Measurements from ENCODE around the gene RASGRP4.
"Not testable (repeated sequence)": the region's sequence is repeated elsewhere in the genome, so short reads cannot be mapped to it uniquely, and the experiment has no call there.

RASGRP4 gene

GRCh38 chr19:38413416-38413815 lies 12.6 kb downstream of the RASGRP4 start:
- DNase-seq (ENCODE audit: low read depth, low spot score): no peak

GRCh38 chr19:38412961-38413360 lies 13.1 kb downstream of the RASGRP4 start:
- DNase-seq (ENCODE audit: low read depth, low spot score): no peak

- no peak for DNase-seq (ENCODE audit: low read depth, low spot score)
These were observed 13.5 kb downstream of the RASGRP4 start for GRCh38 chr19:38412491-38412890.

- not testable (repeated sequence) for DNase-seq (ENCODE audit: low read depth, low spot score)
These were observed 14.1 kb downstream of the RASGRP4 start for GRCh38 chr19:38411898-38412297.

- no peak for DNase-seq (ENCODE audit: low read depth, low spot score)
These were observed 14.8 kb downstream of the RASGRP4 start for GRCh38 chr19:38411041-38411712.

- DNase-seq (ENCODE audit: low read depth, low spot score): not testable (repeated sequence)
These were observed 15.6 kb downstream of the RASGRP4 start for GRCh38 chr19:38410407-38410806.

GRCh38 chr19:38409631-38410133 lies 16.3 kb downstream of the RASGRP4 start:
- DNase-seq (ENCODE audit: low read depth, low spot score): no peak

GRCh38 chr19:38405276-38405675 lies 20.7 kb downstream of the RASGRP4 start:
- DNase-seq (ENCODE audit: low read depth, low spot score): no peak

GRCh38 chr19:38404858-38405257 lies 21.2 kb downstream of the RASGRP4 start:
- DNase-seq (ENCODE audit: low read depth, low spot score): no peak

- peak; percentile 93 for DNase-seq (ENCODE audit: low read depth, low spot score)
These were observed 22.9 kb downstream of the RASGRP4 start, which contains the start of gene FAM98C for GRCh38 chr19:38402967-38403674. Gene FAM98C, plus strand, starts transcription at chr19:38403093. Its CDS starts 61 bp downstream, at chr19:38403154.

GRCh38 chr19:38402623-38402966 lies 23.4 kb downstream of the RASGRP4 start:
- no peak for DNase-seq (ENCODE audit: low read depth, low spot score)

- DNase-seq (ENCODE audit: low read depth, low spot score): no peak
These were observed 24.9 kb downstream of the RASGRP4 start for GRCh38 chr19:38401148-38401547.

GRCh38 chr19:38400361-38400760 lies 25.7 kb downstream of the RASGRP4 start:
- DNase-seq (ENCODE audit: low read depth, low spot score): no peak

- DNase-seq (ENCODE audit: low read depth, low spot score): no peak
These were observed 26.5 kb downstream of the RASGRP4 start for GRCh38 chr19:38399537-38399936.

GRCh38 chr19:38399081-38399480 lies 26.9 kb downstream of the RASGRP4 start:
- DNase-seq (ENCODE audit: low read depth, low spot score): no peak

- no peak for DNase-seq (ENCODE audit: low read depth, low spot score)
These were observed 30.5 kb downstream of the RASGRP4 start for GRCh38 chr19:38395381-38396114.

GRCh38 chr19:38394488-38394887 lies 31.5 kb downstream of the RASGRP4 start:
- peak; percentile 53 for DNase-seq (ENCODE audit: low read depth, low spot score)

- no peak for DNase-seq (ENCODE audit: low read depth, low spot score)
These were observed 33.2 kb downstream of the RASGRP4 start for GRCh38 chr19:38392707-38393308.

- no peak for DNase-seq (ENCODE audit: low read depth, low spot score)
These were observed 34.0 kb downstream of the RASGRP4 start for GRCh38 chr19:38391911-38392464.

- DNase-seq (ENCODE audit: low read depth, low spot score): no peak
These were observed 35.8 kb downstream of the RASGRP4 start for GRCh38 chr19:38389957-38390924.
